VCaP (cell line): ENCODE results near the gene SOX3.

ENCODE experiments used
- H3K27ac ChIP-seq: fragments of 450-650 bp; 2 replicates; pipeline ENCODE4 v1.5.1; 2017
- TF ChIP-seq, protein P1 (sequence below): fragments of 450-650 bp; conservative IDR thresholded peaks from 2 replicates; pipeline ENCODE4 v1.5.1; 2017; ENCODE audit warnings: mild to moderate bottlenecking, moderate library complexity

Gene SOX3

DNA sequence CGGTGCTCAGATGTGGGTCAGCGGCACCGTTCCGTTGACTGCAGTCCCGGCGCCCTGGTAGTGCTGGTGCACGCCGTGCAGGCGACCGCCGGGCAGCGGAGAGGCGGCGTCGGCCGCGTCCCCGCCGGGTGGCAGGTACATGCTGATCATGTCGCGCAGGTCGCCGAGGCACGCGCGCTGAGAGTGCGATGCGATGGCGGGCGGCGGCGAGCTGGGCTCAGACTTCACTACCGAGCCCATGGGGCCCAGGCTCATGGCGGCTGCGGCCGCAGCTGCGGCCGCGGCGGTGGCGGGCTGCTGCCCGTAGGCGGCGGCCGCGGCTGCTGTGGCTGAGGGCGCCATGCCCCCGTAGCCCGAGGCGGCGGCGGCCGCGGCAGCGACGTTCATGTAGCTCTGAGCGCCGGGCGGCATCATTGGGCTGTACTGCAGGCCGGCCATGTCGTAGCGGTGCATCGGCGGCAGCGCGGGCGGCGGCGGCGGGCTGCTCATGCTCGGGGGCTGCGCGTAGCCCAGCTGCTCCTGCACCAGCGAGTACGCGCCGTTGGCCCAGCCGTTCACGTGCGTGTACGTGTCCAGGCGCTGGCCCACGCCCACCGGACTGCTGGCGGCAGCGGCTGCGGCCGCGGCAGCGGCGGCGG, 1.0 kb downstream of the SOX3 start:
- TF ChIP-seq, protein P1, sequence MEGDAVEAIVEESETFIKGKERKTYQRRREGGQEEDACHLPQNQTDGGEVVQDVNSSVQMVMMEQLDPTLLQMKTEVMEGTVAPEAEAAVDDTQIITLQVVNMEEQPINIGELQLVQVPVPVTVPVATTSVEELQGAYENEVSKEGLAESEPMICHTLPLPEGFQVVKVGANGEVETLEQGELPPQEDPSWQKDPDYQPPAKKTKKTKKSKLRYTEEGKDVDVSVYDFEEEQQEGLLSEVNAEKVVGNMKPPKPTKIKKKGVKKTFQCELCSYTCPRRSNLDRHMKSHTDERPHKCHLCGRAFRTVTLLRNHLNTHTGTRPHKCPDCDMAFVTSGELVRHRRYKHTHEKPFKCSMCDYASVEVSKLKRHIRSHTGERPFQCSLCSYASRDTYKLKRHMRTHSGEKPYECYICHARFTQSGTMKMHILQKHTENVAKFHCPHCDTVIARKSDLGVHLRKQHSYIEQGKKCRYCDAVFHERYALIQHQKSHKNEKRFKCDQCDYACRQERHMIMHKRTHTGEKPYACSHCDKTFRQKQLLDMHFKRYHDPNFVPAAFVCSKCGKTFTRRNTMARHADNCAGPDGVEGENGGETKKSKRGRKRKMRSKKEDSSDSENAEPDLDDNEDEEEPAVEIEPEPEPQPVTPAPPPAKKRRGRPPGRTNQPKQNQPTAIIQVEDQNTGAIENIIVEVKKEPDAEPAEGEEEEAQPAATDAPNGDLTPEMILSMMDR: no peak
- no peak overlapping the region for H3K27ac ChIP-seq

DNA sequence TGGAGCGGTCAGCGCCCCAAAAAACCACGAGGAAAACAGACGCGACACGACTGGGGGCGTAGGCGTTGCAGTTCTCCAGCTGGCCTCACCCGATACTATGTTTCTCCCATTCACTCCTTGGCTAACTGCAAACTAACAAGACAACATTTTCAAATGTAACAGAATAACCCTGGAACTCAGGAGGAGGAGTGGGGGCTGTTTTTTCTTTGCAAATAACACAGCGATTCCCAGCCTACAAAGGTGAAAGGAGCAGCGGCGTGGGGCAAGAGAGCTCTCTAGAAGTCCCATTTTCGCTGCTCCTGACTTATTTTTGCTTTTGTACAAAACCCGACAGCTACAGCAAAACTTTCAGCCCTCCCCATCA, 1.6 kb downstream of the SOX3 start:
- TF ChIP-seq, protein P1: no peak
- no peak overlapping the region for H3K27ac ChIP-seq

DNA sequence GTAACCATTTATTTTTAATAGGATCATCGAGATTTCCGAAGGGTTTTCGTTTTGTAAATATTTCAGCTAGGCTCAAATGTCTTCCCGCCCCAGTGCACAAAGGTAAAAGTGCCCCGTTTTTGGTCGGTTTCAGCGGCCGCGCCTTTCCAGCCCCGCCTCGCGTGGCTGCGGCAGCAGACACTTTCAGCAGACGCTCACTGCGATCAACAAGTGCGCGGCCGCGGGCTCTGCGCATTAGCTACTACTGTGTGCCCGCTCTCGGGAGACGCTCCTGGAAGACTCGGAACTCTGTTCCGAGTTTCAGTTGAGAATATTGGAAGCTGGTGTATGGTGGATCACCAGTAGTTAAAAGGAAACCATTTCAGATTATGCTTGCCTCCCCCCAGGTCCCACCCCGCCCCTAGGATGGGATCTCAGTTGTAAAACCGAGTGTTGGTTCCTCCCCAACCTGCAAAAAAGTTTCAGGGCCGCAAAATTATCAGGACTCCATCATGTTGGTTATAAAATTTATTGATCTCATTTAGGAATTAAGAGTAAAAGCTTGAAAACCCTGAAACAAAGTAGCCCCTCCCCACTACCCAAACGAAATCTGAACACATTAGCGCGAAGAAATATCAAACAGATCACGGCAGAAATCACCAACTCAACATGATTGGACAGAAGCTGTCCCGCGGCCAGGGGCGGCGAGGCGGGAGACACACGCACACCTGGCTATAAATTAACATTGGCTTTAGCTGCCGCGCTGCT, 2.2 kb downstream of the SOX3 start:
- H3K27ac ChIP-seq: no peak overlapping the region
- TF ChIP-seq, protein P1: no peak

- H3K27ac ChIP-seq: no peak overlapping the region
Measured at GRCh38 chrX:140501940-140502468, 2.9 kb downstream of the SOX3 start.

DNA sequence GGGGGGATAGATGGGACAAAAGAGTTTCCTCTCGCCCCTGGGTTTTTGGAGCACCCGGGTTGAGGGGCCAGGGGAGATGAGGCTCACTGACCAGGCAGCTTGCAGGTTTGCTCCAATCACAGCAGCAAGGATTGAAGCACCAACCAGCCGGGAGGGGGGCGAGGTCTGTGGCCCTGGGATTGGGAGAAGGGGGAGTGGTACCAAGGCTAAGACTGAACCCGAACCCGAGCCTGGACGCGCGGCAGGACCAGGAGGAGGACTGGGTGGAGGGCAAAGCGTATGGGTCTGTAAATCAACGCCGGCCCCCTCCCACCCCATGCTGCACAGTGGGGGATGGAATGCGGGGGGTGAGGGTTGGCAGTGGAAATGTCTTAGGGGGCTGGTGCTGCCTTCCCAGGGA, 3.5 kb downstream of the SOX3 start:
- TF ChIP-seq, protein P1: no peak
- H3K27ac ChIP-seq: no peak overlapping the region

More at GRCh38 chrX:140501940-140502468, 2.9 kb downstream of the SOX3 start:
- TF ChIP-seq, protein P1: no peak

DNA sequence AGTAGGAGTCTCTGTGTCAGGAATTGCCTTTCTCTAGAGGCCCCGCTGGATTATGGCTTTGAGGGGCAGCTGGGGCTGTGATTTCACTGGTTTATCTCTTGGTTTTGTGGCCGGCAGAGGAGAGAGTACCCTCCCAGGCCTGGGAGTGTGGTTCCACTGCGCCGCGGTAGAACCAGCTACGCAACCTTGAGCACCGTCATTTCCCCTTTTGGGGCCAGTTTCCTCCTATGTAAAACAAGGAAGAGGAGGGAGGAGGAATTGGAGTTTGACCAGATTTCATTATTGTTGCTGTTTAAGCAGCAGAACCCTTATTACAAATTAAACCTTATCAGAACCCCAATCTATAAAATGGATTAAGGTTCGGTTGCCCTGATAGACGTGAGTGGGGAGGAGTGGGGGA, 4.4 kb downstream of the SOX3 start:
- TF ChIP-seq, protein P1: no peak
- no peak overlapping the region for H3K27ac ChIP-seq

- TF ChIP-seq, protein P1: no peak
- H3K27ac ChIP-seq: no peak overlapping the region
Measured at GRCh38 chrX:140495739-140496138, 9.1 kb downstream of the SOX3 start.
